ENCODE results near the gene CACNA2D4.

The CACNA2D4 gene

DNA sequence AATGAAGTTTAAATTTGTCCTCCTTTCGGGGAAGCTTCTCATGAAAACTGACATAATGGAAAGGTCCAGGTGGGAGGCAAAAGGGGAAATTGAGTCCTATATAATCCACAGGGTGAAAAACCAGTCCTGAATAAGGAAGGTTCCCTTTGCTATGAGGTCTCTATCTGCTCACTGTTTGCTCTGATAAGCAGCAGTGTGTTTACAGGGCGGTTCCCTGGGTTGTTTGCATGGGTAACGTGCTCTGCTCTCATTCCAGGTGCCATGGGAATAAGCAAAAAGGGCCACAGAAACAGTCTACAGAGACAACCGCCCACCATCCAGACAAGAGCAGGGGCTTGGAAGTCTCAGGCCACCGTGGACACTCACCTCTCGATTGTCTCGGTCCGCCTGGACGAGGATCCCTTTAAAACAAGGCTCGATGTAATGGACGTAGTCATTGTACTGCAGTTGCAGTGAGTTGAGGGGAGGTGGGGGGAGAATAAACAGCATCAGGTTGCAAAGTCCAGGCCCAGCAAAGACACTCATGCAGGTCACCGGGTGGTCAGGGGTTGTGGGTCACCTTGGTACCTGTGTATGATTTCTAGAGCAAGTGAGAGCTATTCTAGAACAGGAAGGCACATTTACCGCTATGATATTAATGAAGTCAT is 32.7 kb downstream of the CACNA2D4 start:
- no peak for DNase-seq

DNA sequence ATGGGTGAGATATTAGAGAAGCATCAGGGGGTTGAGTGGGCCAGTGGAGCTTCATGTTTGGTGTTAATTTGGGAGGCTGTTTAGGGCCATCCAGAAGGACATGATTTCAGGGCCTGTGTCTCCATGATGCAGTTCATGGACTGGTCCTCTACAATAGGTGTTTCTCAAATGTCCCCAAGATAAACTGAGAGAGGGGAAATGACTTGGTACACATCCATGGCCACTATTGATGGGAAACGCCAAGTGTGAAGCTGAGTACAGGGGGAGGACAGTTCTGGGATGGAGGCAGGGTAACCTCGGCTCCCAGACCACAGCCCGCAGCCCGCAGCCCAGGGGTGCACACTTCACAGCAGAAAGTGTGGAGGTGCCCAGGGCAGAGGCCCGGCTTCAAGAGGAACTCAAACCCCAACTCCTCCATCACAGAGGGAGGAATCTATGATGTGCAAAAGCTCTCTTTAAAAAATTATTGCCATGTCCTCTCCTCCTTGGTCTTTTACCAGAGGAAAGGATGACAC is 33.3 kb downstream of the CACNA2D4 start:
- DNase-seq = no peak

DNA sequence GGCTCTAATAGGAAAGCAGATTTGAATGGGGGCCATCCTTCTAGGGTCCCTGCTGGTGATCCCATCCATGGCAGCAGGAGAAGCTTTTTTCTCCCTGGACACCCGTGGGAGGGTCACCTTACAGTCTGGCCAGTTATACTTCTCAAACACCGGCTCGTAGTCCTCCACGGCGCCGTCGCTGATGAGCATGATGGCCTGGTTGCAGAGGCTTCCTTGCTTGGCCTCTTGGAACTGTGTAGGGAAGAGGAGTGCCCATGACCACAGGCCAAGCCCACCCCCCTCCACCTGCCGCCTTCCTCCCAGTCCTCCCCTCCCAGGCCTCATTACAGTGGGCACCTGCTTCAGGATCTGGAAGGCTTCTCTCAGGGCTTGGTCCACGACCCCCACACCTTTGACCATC is 33.8 kb downstream of the CACNA2D4 start:
- no peak for DNase-seq

DNA sequence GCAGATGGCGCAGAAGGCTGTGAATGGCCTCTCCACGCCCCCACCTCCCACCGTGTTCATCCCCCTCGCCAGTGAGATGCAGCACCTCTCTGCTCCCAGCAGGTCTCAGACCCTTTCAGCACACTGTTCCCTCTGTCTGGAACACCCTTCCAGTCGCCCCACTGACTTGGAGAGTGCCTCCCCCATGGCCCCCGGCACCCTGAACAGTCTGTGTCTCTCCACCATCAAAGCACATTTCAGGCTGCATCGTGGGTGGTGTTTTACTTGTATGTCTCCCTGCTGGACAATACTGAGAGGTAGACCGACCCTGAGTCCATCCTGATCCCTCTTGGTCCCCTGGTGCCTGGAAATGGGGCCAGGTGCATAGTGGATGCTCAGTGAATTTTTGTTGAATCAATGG is 34.9 kb downstream of the CACNA2D4 start:
- no peak for DNase-seq

DNA sequence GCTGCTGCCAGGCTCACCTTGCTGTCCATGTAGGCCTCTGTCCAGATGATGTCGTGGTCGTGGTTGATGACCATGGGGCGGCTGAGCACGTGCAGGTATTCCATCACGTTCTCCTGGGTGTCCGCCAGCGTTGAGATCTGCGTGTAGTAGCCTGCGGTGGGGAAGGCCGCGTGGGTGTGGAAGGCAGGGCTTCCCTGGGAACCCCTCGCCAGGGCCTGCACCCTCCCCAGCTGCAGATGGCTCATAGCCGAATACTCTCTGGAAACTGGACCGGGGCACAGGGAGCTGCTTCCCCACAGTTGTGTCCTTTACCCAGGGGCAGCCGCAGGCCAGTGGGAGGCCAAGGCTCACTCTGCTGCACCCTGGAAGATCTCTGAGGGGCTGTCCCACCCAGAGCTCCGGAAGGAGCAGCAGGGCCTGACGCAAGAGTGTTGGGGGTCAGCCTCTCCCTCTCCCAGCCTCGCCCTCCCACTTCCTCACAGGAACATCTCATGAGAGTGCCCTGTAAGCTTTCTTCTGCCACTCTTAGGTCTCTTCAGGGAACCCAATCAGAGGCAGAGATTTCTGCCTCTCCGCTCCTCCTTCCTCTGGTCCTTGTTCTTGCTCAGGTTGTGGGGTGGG is 35.5 kb downstream of the CACNA2D4 start:
- DNase-seq = no peak

DNA sequence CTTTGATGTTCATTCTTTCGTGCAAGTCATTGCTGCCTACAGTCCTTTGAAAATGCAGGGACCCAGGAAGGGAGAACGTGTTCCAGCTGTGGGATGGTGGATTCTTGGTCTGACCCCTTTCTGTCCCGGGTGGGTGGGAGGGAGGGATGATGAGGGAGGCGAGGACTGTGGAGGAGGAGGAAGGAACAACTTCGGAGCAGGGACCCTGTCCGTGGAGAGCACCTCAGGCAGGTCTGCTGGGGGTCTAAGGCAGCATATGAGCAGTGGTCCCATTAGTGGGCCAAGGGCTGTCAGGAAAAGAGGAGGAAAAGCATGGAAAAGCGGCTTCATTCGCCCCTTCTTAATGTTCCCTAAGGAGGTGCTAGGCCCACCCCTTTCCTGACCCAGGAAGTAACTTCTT is 36.0 kb downstream of the CACNA2D4 start:
- no peak for DNase-seq

DNA sequence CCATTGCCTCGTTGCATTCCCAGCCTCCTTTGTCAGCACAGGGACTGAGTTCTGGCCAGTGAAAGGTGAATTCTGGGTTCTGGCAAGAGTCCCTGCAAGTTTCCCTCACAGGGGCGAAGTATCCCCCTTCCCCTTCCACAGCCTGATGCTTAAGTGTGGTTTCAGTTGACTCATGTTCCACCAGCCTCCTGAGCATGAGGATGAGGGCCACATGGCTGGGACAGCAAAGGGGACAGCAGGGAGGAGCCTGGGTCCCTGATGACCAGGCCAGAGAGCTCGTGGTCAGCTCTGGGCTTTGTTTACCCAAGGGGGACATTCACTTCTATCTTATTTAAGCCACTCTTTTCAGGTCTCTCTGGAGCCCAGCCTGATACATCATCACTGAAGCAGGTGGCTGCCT is 36.5 kb downstream of the CACNA2D4 start:
- no peak for DNase-seq

DNA sequence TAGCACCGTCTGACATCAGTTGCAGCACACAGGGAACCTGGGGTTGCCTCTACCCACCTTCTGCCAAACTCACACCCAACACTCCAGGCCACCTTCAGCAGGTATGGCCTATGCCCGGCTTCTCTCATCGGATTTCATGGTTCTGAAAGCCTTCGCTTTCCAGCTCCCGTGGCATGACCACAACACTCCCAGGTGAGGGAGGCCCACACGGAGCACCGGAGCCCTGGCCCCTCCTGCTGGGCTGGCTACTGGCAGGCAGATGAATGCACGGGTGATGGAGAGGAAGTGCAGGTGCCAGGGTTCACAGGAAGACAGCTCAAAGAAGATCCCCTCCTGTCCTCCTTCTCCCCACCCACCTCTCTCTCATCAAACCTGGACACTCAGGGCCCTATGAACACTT is 37.2 kb downstream of the CACNA2D4 start:
- no peak for DNase-seq

DNA sequence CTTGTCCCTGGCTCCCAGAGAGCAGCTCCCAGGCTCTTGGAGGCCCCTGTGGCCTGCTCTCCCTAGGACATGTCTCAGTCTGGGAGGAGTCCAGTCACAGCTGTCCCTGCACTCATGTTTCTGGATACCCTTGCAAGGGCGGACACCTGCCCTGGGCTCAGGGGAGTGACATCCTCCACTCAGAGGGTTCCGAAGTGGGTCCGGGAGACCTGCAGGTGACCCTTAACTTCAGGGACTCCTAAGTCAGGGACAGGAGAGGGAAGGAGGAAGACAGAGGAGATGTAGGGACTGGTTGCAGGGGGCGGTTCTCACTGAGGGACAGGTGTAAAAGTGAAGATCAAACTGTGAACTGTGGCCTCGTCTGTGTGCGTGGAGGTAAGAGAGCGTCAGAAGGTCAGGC is 37.6 kb downstream of the CACNA2D4 start:
- no peak for DNase-seq

DNA sequence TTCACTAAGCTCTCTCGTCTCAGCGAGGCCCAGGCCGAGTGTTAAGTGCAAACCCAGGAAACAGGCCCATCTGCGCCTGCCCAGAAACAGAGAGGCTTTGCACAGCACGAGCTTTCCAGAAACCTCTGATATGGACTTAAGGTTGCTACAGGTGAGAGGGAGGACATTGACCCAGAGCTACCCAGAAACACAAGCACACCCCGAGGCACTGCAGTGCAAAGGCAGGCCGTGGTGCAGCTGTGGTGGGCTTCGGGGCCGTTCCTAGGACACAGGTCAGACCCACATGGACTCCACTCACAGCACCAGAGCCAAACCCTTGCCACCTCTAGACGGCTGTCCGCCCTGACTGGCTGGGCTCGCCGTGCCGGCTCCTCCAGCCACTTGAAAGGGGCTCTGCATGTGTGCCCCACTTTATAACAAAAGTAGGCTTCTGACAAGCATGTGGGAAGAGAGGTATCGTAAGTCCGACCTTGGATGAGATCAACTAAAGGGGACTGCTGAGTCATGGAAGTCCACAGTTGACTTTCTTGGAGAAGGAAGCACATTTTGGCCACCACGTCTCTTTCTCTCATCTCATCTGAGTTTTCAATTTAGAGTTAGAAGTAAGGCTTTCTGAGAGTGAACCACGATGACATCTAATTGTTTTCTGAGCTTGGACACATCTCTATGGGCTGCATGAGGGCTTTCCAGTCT is 38.2 kb downstream of the CACNA2D4 start:
- no peak for DNase-seq

DNA sequence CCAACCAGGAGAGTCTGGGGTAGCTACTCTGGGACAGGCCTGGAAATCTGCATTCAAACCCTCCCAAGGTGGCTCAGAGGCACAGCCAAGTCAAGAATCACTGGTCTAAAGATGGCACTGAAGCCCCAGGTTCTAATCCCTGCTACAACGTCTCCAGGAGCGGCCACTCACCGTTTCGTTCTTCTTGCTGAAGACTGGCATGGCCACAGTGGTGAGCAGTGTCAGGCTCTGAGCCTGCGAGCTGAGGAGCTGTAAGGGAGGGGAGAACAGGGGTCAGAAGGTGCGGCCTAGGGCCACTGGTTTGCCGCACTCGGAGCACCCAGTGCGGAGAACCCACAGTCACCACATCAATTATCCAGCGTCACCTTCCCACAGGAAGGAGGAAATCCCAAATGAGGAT is 38.8 kb downstream of the CACNA2D4 start:
- DNase-seq = no peak

DNA sequence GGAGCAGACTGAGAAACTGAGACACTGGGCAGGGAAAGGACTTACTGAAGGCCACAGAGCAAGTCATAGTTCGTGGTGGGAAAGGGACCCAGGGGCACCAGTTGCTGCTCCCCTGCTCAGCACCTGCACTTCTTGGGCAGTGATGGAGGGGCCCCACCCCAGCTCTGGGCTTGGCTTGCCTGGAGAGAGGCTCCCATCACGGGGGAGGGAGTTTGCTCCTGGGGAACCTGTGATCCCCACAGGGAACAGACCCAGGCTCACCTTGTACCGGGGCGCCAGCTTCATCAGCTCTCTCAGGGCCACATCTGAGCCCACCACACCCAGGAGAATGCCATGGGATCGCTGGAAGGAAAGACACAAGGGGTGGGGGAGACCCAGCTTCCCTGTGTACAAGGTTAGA is 39.8 kb downstream of the CACNA2D4 start:
- no peak for DNase-seq

DNA sequence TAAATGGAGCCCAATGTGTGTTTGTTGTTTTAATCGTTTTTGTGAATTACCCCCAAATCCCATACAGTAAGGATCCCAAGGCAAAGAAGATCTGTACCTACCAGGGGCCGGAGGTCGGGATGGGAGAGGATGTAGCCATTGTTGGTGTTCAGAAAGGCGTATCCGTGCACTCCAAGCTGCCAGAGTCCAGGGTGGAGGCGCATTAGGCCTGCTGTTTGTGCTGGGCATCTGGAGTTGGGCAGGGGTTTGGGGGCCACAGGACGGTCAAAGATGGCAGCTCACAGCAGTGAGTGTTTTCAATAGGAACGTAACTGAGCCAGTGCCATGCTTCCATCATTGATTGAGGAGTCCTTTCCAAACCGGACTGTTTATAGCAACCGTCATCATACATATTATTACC is 40.2 kb downstream of the CACNA2D4 start:
- no peak for DNase-seq

DNA sequence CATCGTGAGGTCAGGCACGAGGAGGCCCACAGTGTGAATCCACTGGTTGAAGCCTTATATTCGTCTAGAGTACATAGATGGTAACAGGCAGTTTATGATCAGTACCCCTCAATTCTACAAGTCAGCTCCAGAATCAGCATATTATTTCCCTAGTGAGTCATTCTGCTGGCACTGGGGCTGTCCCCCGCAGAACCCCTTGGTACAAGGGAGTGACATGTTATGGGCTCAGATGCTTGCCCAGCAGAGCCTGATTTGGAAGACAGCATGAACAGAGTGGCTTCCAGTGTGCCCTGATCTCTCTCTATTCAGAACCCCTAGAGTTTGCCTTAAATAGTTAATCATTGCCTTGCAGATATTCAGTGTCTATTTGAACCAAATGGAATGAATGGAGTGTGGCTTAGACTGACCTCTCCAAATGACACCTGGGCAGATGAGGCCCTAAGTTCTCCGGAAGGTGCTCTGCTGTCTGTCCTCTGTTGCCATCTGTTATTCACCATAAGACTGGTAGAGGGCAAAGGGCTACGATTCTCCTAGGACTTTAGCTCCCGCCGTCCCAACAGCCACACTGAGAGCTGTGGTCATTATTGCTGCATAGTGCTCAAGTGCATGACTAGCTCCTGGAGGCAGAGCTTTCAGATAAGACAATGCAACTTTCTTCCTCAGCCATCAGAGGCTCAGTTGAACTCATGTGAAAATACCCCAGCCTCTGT is 41.1 kb downstream of the CACNA2D4 start:
- no peak for DNase-seq

DNA sequence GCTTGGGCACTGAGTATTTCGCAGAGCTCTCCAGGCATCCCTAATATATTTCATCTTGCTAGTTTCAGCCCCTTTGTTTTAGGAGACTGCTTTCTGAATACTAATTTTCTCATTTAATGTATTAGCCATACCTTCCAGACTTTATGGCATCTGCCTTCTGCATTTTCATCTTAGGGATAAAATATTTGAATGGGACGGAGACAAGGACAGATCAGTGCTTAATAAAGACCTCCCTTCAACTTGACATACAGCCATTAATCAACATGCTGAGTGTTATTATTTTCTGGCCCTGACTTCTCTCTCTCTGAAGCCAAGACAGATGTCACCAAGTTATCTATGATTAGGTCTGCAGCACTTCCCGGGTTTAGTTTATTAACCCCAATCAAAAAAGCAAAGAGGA is 42.4 kb downstream of the CACNA2D4 start:
- no peak for DNase-seq

DNA sequence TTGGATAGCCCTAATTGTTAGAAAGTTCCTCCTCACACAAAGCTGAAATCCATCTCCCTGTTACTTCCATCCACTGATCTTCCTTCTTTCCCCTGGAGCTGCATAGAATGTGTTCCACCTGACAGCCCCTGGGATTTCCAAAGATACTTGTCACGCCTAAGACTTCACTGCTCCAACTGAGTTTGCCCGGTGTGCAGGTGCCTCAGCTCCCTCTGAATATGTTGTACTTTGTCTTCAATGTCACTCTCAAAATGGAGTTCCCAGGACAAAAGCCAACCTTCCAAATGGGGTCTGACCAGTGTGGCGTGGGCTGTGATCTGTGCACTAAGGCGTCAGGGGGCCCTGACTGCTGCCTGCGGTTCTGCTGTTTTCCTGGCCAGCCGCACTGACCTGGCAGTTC is 42.8 kb downstream of the CACNA2D4 start:
- no peak for DNase-seq

DNA sequence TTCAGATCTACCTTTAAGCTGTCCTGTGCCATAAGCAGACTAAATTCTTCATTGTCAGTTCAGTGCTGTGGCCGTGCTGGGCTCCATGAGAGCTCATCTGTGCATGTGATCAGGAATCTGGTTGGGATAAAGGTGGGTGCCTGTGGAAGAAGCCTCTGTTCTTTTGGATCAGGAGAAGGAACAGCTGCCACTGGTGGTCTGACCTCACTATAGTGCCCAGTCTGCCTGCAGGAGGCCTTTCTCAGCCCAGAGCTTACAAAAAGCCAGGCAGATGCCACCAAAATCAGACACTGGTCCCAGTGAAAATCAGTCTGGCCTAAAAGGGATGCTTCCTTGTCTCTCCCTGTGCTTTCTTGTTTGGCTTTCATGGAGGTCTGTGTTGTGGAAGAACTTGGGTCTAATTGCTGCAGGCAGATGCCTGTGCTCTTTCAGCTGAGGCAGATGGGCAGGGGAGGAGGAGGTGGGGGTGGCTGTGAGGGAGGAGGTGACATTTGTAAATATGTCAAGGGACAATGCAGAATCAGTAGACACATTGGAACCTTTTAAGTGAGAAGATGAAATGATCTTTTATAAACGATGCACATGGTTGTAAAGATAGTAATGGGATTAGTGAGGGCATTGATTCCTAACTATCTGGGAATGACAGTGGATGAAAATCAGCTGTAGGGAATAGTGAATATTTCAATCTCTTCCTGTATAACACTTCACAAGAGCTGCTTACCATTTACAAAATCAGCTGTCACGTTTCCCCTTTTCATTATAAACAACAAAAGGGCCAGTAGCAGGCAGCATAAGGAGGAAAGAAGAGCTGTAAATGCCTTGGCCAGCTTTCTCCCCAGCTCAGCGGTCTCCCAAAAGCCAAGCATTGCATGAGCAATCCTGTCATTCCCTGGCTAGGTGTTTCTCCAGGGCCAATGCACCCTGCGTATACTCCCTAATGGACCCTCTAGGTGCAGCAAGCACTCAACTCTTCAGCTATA is 44.6 kb downstream of the CACNA2D4 start:
- DNase-seq = no peak

DNA sequence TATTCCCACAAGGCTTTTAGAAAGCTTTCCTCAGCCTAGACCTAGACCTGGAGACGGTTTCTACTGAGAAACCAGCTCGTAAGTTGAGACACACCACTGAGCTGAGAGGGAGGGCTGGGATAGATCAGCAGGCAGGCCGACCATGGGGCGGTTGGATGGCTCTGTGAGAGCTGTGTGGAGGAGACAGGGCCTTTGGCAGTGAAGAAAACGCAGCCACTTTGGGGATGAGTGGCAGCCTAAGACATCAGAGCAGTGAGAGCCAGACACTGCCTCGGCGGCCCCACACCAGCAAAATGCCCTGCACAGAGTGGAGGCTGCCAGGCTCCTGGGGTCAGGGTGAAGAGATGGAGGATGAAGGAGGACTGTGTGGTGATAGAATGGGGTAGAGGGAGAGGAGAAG is 46.0 kb downstream of the CACNA2D4 start:
- no peak for DNase-seq

DNA sequence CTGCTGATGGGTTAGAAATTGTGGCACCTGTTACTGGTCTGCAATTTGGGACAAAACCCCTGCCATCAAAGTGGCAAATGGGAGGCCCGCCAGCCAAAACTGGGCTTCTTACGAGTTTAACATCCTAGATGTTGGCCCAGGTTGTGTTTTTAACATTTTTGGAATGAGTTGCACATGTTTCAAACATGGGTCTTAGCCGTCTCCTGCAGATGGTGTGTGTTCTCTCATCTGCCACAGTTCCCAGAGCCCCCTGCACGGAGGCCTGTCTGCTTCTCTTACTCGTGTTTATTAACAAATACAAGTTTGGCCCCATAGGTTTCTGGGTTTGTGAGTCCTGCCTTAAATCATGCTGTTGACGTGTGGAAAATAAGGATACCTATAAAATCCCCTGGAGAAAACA is 46.5 kb downstream of the CACNA2D4 start:
- DNase-seq = no peak

DNA sequence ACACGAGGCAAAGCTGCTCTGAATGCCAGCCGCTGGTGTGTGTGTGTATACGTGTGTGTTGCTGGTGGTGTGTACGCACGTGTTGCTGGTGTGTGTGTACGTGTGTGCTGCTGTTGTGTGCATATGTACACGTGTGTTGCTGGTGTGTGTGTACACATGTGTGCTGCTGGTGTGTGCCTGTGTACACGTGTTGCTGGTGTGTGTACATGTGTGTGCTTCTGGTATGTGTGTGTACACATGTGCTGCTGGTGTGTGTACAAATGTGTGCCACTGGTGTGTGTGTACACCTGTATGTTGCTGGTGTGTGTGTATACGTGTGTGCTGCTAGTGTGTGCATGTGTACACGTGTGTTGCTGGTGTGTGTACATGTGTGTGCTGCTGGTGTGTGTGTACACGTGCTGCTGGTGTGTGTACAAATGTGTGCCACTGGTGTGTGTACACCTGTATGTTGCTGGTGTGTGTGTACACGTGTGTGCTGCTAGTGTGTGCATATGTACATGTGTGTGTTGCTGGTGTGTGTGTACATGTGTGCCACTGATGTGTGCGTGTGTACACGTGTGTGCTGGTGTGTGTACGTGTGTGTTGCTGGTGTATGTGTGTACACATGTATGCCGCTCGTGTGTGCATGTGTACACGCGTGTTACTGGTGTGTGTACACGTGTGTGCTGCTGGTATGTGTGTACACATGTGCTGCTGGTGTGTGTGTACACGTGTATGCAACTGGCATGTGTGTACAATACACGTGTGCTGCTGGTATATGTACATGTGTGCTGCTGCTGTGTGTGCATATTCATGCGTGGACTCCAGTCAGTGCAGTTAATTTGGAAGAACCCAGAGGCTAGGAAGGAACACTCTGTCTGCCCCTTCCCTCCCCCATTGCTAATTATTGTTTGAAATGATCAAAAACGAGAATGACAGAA is 47.2 kb downstream of the CACNA2D4 start:
- DNase-seq = no peak

DNA sequence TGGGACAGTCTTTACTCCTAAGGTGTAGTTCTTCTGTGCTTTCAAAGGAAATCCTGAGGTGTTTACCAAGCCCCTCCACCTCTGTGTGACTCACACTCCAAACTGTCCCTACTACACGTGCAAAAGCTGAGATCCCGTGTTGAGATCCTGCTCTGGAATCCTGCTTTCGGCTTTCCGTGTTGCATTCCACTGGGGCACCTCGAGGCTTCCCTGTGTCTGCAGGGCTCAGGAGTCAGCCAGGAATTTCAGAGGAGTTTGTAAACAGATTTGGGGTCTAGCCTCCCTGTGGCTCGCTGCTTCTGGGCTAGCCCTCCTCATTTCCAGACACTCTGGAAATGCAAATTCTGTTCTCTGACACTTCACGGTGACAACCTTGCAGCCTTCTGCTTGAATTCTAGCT is 48.4 kb downstream of the CACNA2D4 start:
- no peak for DNase-seq
